Measurements from ENCODE around the gene KRT80. TPM values are rescaled to one million over a fixed set of nuclear protein-coding genes. Genes with fewer than 3 reads are reported as not detected.

KRT80 gene
- total and polyA plus RNA-seq, 2 donors from 2014 or later: 1.0 to 12.3 TPM

DNA sequence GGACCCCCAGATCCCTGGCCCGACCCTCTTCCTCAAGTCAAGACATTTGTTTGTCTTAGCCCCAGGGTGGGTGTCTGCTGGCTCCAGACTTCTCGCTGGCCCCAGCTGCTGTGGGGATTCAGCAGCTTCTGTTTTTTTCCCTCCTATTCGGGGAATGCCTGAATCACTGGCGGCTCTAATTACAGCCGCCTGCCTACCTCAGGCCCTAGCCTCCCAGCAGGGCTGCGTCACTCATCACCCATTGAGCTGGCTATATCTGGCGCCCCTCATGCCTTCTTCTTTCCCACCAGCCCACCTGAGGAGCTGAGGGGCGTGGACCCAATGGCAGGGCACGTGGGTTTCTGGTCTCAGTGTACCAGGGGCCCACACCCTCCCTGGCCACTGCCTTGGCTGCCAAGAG is 10.1 kb downstream of the KRT80 start:
- Histone ChIP-seq H3K4me1 (ENCODE audit: control insufficient read depth in 2 of 3, insufficient read depth in 2 of 3, low read depth in 1 of 3, low read length in 3 of 3) (peaks cover 0 to 3% (median 2%) of the 10 kb centered on the region in 3 donors), H3K9me3 (ENCODE audit: control insufficient read depth in 2 of 3, insufficient read depth in 1 of 3, low read length in 3 of 3) (no peaks in the 10 kb centered on the region), H3K4me3 (ENCODE audit: low read length in 3 of 3) (no peak overlapping the region), H3K36me3 (ENCODE audit: control insufficient read depth in 2 of 3, insufficient read depth in 3 of 3, low read length in 3 of 3) (no peaks in the 10 kb centered on the region), H3K9ac (ENCODE audit: low read length in 3 of 3) (no peak overlapping the region), H3K27ac (ENCODE audit: low read depth in 2 of 2, low read length in 2 of 2) (no peak overlapping the region), H3K27me3 (ENCODE audit: control insufficient read depth, insufficient read depth, low read length) (no peaks in the 10 kb centered on the region)
- intact Hi-C loops (cut with DNase I): no loop called here
- FAIRE-seq (no peak), DNase-seq (peak in 4 of 5 donors; percentile 65 to 83 (median 74))
- TF ChIP-seq CTCF (IDR thresholded peaks at IDR 0.05; ENCODE audit: borderline replicate concordance, extremely low read depth, insufficient read depth): no peak

GRCh38 chr12:52180971-52181628 is 10.7 kb downstream of the KRT80 start:
- TF ChIP-seq CTCF (IDR thresholded peaks at IDR 0.05; ENCODE audit: borderline replicate concordance, extremely low read depth, insufficient read depth): no peak
- Histone ChIP-seq H3K4me3 (ENCODE audit: low read length in 3 of 3) (no peak overlapping the region), H3K27me3 (ENCODE audit: control insufficient read depth, insufficient read depth, low read length) (no peaks in the 10 kb centered on the region), H3K4me1 (ENCODE audit: control insufficient read depth in 2 of 3, insufficient read depth in 2 of 3, low read depth in 1 of 3, low read length in 3 of 3) (peaks cover 0 to 3% (median 0%) of the 10 kb centered on the region in 3 donors), H3K9me3 (ENCODE audit: control insufficient read depth in 2 of 3, insufficient read depth in 1 of 3, low read length in 3 of 3) (no peaks in the 10 kb centered on the region), H3K27ac (ENCODE audit: low read depth in 2 of 2, low read length in 2 of 2) (no peak overlapping the region), H3K9ac (ENCODE audit: low read length in 3 of 3) (no peak overlapping the region), H3K36me3 (ENCODE audit: control insufficient read depth in 2 of 3, insufficient read depth in 3 of 3, low read length in 3 of 3) (no peaks in the 10 kb centered on the region)
- DNase-seq (no peak), FAIRE-seq (no peak)
- intact Hi-C loops (cut with DNase I): no loop called here

GRCh38 chr12:52179396-52179973 is 12.3 kb downstream of the KRT80 start:
- Histone ChIP-seq H3K36me3 (ENCODE audit: control insufficient read depth in 2 of 3, insufficient read depth in 3 of 3, low read length in 3 of 3) (no peaks in the 10 kb centered on the region), H3K9ac (ENCODE audit: low read length in 3 of 3) (no peak overlapping the region), H3K4me3 (ENCODE audit: low read length in 3 of 3) (no peak overlapping the region), H3K27ac (ENCODE audit: low read depth in 2 of 2, low read length in 2 of 2) (no peak overlapping the region), H3K9me3 (ENCODE audit: control insufficient read depth in 2 of 3, insufficient read depth in 1 of 3, low read length in 3 of 3) (no peaks in the 10 kb centered on the region), H3K27me3 (ENCODE audit: control insufficient read depth, insufficient read depth, low read length) (no peaks in the 10 kb centered on the region), H3K4me1 (ENCODE audit: control insufficient read depth in 2 of 3, insufficient read depth in 2 of 3, low read depth in 1 of 3, low read length in 3 of 3) (peaks cover 0 to under 1% (median 0%) of the 10 kb centered on the region in 3 donors)
- no peak for DNase-seq
- no peak for FAIRE-seq
- intact Hi-C loops (cut with DNase I): no loop called here
- no peak for TF ChIP-seq CTCF (IDR thresholded peaks at IDR 0.05; ENCODE audit: borderline replicate concordance, extremely low read depth, insufficient read depth)
